GM21367 (cell line): ENCODE measurements around the gene SEC14L1.
"Not testable (repeated sequence)": the region's sequence is repeated elsewhere in the genome, so short reads cannot be mapped to it uniquely, and the experiment has no call there.

Source experiments
- ATAC-seq: cut with Tn5 transposase; IDR thresholded peaks from one replicate; pipeline ENCODE4 v1.9.1; 2021; ENCODE audit not compliant: unreplicated experiment

SEC14L1 gene

GRCh38 chr17:77140166-77140877, 447 bp upstream of the SEC14L1 start:
- ATAC-seq, result peak; percentile 59

- ATAC-seq, result no peak
Measured at GRCh38 chr17:77141846-77142449, 1.2 kb downstream of the SEC14L1 start.

GRCh38 chr17:77142689-77143088, 1.9 kb downstream of the SEC14L1 start:
- ATAC-seq, result no peak

DNA sequence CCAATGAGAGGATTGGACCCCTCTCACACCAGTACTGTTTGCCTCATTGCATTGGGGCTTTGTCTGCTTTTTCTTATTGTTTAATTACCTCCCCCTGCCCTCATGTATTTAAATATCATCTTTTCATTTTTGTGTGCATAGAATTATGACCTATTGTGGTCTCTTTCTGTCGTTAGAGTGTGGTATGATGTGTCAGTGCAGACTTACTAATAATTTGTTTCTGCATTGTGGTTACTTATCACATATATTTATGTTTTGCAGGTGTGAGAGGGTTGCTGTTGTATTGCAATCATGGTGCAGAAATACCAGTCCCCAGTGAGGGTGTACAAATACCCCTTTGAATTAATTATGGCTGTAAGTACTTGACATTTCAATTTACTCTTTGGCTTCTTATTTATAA, 2.5 kb downstream of the SEC14L1 start:
- no peak for ATAC-seq

DNA sequence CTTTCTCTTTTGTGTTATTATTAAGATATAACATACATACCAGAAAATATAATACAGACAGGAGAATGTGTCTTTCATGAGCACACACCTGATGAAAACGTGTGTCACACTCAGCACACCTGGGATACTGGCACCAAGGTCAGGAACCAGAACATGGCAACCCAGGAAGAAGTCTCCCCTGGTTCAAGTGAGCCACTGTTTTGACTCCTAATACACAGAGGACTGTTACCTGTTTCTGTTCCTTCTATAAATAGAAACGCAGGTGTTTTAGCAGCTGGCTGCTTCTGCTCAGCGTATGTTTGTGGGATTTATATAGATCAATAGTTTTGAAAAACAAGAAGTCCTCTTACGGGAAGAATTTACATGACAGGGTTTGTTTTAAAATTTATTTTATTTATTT, 3.5 kb downstream of the SEC14L1 start:
- ATAC-seq, result no peak

DNA sequence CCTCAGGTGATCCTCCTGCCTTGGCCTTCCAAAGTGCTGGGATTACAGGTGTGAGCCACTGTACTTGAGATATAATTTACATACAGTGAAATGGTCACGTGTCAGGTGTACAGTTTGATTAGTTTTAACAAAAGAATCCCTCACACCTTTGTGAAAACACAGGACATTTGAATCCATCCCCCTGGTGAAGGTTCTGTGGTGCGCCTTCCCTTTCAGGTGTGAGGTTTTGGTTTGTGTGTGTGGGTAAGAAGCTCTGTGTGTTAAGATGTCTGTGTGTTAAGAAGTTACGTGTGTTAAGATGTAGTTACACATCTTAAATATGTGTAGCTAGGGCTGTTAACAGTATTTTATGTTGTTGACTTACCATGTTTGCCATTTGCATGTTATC, 4.4 kb downstream of the SEC14L1 start:
- ATAC-seq, result no peak

DNA sequence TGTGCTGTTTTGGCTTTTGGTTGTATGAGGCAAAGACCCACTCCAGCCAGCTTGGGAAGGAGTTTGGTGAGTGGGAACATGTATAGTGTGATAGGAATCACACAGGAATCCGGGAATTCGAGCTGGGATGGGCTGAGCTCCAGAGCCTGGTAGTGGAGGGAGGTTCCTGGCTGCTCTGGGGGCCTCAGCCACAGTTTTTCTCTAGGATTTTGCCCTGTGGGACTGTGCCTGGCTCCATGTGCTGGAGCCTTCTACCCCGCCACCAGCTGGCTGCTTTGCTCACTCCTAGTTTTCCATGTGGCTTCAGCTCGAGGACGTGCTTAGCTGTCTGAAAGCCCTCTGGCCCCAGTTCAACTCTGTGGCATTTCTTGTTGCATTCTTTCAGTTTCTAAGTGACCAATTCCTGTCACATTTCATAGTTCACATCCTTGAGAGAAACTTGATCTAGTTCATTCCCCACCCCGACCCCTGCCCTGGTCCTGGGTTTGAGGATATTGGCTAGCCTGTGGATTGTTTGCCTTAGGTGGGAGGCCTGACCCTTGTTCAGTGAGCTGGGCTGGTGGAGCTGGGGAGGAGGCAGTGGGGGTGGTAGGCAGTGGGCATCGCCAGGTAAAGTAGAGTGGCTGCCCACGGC, 5.0 kb downstream of the SEC14L1 start:
- ATAC-seq, result no peak

DNA sequence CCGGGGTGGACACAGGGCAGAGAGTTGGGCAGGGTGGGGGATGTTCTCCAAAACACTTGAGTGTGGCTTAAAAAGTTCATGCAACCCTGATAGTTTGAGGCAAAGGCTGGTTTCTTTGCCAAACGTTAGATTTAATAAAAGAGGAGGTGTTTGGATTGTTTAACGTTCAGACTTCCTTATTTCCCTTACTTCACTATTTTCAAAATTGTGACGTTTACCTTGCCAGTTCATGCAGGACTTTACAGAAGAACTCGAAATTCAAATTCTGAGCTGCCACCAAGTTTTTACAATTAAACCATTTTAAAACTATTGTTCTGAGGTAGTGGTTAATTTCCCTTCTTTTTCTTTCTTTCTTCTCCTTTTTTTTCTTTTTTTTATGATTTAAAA, 5.5 kb downstream of the SEC14L1 start:
- no peak for ATAC-seq

- no peak for ATAC-seq
Measured at GRCh38 chr17:77146882-77147281, 6.1 kb downstream of the SEC14L1 start.

- no peak for ATAC-seq
Measured at GRCh38 chr17:77147357-77147801, 6.6 kb downstream of the SEC14L1 start.

DNA sequence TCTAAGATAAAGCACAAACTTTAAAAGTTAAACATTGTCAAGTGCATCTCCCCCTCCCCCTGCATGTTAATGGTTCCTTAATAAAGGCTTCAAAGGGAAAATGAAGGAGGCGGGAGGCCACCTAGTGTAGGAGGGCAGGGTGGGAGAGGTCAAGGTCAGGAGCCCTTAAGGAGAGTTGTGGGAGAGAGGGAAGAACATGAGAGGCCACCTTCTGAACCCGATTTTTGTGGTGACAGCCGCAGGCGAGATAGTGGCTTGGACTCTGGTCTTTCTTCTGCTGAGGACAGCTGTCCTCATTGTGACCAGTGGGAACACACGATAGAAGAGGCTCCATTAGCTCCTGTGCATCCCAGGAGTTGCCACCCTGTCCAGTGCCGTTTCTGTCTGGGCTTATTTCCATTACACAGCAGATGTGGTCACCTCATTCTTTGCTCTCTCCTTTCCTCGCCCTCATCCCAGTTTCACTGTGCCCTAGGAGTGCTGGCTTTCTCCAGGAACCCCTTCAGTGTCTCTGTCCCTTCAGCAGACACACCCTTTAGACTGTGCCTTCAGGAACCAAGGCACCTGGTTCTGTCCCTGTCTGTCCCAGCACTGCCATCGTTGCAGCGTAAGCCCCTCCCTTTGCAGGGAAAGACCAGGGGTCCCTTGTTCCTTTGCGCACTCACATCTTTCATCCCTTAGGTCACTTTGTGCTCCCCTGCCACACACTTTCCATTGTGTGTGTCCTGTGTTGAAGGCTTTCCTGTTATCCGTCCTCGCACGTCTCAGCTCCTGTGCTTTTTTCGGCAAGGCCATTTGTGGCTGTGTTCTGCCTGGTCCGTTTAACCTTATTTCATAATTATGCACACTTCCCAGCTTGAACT, 7.5 kb downstream of the SEC14L1 start:
- ATAC-seq, result no peak

DNA sequence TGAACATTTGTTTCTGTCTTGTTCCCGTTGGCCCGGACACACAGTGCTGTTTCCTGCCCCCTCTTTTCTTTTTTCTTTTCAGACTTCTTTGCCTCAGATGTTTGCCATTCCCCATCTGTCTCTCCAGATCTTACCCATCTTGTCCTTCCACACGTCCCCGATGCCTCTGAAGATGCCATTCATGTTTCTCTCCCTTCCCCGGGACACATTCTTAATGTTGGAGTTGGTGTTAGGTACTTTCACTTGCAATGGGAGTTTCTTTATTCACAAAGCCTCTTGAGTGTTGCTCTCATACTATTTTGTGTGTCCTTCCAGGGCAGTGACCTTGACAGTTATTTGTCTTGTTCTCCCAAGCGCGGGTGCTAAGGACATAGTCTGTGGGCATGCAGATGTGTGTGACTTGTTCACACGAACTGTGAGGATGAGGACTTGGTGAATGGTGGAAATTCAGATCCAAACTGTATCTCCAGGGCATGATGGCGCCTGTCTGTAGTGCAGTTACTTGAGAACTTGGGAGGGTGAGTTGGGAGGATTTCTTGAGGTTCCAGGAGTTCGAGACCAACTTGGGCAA, 8.3 kb downstream of the SEC14L1 start:
- no peak for ATAC-seq

GRCh38 chr17:77150196-77150595, 9.4 kb downstream of the SEC14L1 start:
- no peak for ATAC-seq

GRCh38 chr17:77151186-77151585, 10.4 kb downstream of the SEC14L1 start:
- no peak for ATAC-seq

- not testable (repeated sequence) for ATAC-seq
Measured at GRCh38 chr17:77152056-77152455, 11.3 kb downstream of the SEC14L1 start.

- ATAC-seq, result no peak
Measured at GRCh38 chr17:77153472-77153871, 12.7 kb downstream of the SEC14L1 start.

- ATAC-seq, result no peak
Measured at GRCh38 chr17:77153999-77154586, 13.3 kb downstream of the SEC14L1 start.

DNA sequence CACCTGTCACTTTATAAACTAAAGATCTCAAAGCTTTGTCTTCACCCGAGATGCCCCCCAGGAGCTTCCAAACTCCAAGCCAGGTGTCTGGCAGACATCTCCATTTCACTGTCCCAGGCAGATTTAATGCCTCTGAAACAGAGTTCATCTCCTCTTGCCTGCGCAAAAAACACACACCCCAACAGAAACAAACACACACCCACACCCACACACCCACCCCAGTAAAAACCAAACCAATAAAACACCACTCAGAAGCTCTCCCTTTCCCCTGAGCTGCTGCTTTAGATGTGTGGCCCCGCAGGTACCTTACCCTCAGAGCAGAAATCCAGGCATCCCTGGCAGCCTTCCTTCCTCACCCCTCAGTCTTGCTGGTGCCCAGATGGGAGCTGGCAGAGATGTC, 14.4 kb downstream of the SEC14L1 start:
- ATAC-seq, result no peak

- ATAC-seq, result not testable (repeated sequence)
Measured at GRCh38 chr17:77157766-77158165, 17.0 kb downstream of the SEC14L1 start.

GRCh38 chr17:77160091-77160874, 19.5 kb downstream of the SEC14L1 start:
- ATAC-seq, result no peak
